ENCODE data around the gene RRAS2.

The RRAS2 gene

DNA sequence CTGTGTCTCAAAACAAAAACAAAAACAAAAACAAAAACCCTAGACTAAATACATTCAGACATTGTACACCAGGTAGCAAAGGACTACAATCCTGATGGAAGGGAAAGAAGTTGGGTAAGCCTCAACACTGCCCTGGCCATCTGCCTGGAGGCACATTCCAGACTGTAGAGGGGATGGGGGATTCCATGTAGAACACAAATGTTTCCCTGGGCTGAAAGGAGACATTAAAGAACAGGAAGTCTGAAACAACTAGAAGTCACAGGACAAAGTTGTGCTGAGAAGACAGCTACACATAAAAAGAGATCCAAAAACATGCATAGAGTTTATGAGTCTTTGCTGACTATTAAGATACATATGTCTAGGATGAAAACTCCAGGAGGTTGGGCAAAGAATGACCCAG lies 83.9 kb downstream of the RRAS2 start:
- TF ChIP-seq, protein P1, sequence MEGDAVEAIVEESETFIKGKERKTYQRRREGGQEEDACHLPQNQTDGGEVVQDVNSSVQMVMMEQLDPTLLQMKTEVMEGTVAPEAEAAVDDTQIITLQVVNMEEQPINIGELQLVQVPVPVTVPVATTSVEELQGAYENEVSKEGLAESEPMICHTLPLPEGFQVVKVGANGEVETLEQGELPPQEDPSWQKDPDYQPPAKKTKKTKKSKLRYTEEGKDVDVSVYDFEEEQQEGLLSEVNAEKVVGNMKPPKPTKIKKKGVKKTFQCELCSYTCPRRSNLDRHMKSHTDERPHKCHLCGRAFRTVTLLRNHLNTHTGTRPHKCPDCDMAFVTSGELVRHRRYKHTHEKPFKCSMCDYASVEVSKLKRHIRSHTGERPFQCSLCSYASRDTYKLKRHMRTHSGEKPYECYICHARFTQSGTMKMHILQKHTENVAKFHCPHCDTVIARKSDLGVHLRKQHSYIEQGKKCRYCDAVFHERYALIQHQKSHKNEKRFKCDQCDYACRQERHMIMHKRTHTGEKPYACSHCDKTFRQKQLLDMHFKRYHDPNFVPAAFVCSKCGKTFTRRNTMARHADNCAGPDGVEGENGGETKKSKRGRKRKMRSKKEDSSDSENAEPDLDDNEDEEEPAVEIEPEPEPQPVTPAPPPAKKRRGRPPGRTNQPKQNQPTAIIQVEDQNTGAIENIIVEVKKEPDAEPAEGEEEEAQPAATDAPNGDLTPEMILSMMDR (IDR thresholded peaks at IDR 0.05; ENCODE audit: control insufficient read depth, insufficient read depth, low read depth, low read length, missing control alignments): no peak

DNA sequence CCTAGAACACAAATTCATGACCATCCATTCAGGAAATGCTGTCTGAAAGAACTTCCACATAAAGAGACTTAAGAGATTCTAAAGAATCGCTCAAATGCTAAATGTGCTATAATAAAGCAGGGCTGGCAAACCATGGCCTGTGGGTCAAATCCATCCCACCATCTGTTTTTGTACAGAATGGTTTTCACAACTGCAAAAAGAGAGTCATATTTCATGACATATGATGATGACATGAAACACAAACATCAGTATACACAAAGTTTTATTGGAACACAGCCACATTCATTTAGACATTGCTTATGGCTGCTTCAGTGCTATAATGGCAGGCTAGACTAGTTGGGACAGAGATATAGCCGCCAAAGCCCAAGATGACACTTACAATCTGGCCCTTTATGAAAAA lies 85.1 kb downstream of the RRAS2 start:
- no peak overlapping the region for H3K4me3 ChIP-seq (ENCODE audit: control insufficient read depth, low read depth, low read length)
- TF ChIP-seq, protein P1 (IDR thresholded peaks at IDR 0.05; ENCODE audit: control insufficient read depth, insufficient read depth, low read depth, low read length, missing control alignments): no peak
- DNase-seq (ENCODE audit: low read depth): no peak

More for the DNA sequence above, 83.9 kb downstream of the RRAS2 start:
- DNase-seq (ENCODE audit: low read depth): no peak
- no peak overlapping the region for H3K4me3 ChIP-seq (ENCODE audit: control insufficient read depth, low read depth, low read length)

DNA sequence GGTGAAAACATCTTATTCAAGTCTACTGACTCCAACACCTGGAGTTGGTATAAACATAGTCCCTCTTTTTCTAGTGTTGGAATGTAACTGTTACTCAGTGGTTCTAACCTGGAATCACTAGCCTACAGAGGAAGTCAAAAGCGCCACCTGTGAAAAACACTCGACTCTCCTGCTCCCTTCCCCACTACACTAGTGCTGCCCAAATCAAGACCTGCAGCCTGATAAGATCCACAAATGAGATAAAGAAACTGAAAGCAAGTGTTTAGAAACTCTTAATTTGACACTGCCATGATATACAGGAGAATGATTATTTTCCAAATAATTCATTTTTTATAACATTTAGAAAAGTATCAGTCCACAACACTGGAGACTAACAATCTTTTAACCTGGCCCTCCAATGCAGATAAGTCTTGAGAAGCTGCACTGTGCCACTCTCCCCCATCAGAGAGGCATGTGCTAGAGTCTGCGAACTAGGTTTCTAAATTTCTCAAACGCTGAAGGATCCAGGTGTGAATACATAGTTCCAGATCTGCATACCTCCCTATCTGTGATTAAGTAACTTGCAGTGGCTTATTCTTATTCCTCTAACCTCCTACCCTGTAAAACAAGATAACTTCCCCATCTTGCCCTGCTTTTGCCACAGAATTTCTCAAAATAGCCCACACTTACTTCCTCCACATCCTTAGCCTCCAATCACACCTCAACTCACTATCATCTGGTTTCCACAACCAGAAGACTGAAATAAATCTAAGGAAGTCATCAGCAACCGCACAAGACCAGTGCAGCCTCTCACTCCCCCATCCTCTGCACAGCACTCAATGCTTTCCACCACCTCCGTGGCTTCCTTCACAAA lies 88.1 kb downstream of the RRAS2 start:
- DNase-seq (ENCODE audit: low read depth): no peak
- H3K4me3 ChIP-seq (ENCODE audit: control insufficient read depth, low read depth, low read length): no peak overlapping the region
- TF ChIP-seq, protein P1 (IDR thresholded peaks at IDR 0.05; ENCODE audit: control insufficient read depth, insufficient read depth, low read depth, low read length, missing control alignments): no peak

DNA sequence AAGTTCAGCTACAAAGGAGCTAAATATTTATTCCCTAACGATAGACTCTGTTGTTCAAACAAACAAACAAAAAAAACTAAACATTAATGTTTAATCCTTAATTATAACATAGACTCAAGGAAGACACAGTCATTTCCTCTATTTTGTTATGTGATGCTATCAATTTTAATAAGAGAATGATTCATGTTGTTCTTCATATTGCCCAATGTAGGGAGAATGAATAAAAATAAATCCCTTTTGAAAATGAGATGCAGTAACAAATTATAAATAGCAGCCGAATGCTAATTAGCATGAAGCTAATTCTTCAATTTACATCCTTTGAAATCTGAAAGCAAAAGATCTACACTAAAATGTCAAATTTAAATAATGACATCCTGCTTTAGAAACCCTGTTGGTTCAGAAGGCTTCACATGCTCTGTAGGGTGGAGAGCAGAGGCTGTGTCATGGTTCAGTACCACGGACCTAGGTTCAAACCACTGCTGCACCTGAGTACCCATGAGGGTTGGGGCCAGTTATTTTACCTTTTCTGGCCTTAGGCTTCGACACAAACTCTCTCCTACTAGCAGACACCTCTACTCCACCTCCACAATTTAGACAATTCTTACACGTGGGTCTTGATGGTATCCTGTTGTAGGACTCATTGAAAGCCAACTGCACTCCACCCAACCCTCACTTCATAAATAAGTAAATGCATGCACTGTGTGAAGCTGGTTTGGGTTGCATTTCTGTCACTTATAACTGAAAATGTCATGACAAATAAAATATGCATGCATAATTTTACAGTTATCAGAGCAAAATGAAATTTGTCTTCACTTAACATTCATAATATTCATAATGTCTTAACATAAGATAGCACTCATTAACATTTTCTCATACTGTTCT lies 89.0 kb downstream of the RRAS2 start:
- TF ChIP-seq, protein P1 (IDR thresholded peaks at IDR 0.05; ENCODE audit: control insufficient read depth, insufficient read depth, low read depth, low read length, missing control alignments): no peak
- H3K4me3 ChIP-seq (ENCODE audit: control insufficient read depth, low read depth, low read length): no peak overlapping the region
- no peak for DNase-seq (ENCODE audit: low read depth)

DNA sequence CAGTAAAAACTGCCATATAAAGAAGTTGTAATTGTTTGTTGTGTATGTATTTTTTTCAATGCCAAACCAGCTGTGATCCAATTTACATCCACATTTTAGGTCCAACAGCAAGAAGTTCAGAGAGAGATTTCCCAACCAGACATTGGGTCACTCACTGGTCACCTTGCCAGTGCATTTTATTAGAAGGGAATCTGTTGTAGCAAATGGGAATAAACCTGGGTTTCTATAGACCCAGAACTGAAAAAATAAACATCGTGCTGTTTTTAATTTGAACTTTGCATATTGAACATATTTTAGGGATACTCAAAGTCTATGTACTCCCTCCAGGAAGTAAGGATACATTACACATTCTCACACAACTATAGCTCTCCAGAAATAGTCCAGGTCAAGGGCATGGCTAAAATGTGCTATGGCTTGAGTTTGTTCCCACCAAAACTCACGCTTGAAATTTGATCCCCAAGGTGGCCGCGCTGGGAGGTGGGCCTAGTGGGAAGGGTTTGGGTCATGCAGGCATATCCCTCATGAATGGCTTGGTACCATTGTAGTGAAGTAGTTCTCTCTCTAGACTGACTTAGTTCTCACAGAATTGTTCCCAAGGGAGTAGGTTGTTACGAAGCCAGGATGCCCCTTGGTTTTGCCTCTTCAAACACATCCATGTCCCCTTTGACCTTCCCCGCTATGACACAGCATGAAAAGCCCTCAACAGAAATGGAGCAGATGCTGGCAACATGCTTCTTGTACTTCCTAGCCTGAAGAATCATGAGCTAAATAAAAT lies 90.9 kb downstream of the RRAS2 start:
- TF ChIP-seq, protein P1 (IDR thresholded peaks at IDR 0.05; ENCODE audit: control insufficient read depth, insufficient read depth, low read depth, low read length, missing control alignments): no peak
- no peak overlapping the region for H3K4me3 ChIP-seq (ENCODE audit: control insufficient read depth, low read depth, low read length)
- DNase-seq (ENCODE audit: low read depth): no peak

DNA sequence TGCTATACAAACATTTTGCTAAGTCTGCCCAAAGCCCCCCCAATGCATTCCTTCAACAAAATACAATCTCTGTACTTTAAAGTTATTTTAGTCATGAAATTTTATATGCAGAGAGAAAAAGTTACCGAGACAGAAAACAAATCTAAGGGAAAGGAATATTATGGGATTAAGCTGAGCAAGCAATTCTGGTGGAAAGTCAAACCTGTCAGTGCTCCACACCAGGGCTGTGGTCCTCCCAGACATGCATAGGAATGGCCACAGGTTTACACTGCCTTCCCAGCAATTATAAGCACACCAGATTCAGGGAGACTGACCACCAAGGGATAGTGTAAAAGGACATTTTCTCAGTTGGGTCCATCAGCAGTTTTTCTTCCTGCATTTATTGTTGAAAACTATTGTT lies 92.4 kb downstream of the RRAS2 start:
- TF ChIP-seq, protein P1 (IDR thresholded peaks at IDR 0.05; ENCODE audit: control insufficient read depth, insufficient read depth, low read depth, low read length, missing control alignments): no peak
- DNase-seq (ENCODE audit: low read depth): no peak
- no peak overlapping the region for H3K4me3 ChIP-seq (ENCODE audit: control insufficient read depth, low read depth, low read length)

Measured in AG09309 (cell line).